ENCODE data around the gene ANKHD1.

The ANKHD1 gene

GRCh38 chr5:140542972-140543371, 141.3 kb downstream of the ANKHD1 start:
- in situ Hi-C loops (cut with HindIII; ENCODE audit: low sequenced_read_pairs) = no loop called here

GRCh38 chr5:140544986-140545385, 143.4 kb downstream of the ANKHD1 start:
- in situ Hi-C loops (cut with HindIII; ENCODE audit: low sequenced_read_pairs) = no loop called here

- in situ Hi-C loops (cut with HindIII; ENCODE audit: low sequenced_read_pairs) = no loop called here
Measured at GRCh38 chr5:140545606-140546005, 144.0 kb downstream of the ANKHD1 start.

GRCh38 chr5:140546851-140547507, 145.3 kb downstream of the ANKHD1 start:
- in situ Hi-C loops (cut with HindIII; ENCODE audit: low sequenced_read_pairs) = no loop called here

GRCh38 chr5:140547508-140548299, 146.1 kb downstream of the ANKHD1 start, which contains the start of gene EIF4EBP3:
EIF4EBP3 (plus strand) TSS chr5:140547662; CDS start chr5:140547738, 76 bp downstream.
- in situ Hi-C loops (cut with HindIII; ENCODE audit: low sequenced_read_pairs) = no loop called here

- in situ Hi-C loops (cut with HindIII; ENCODE audit: low sequenced_read_pairs) = no loop called here
Measured at GRCh38 chr5:140548300-140548688, 146.7 kb downstream of the ANKHD1 start.

GRCh38 chr5:140548791-140549190, 147.2 kb downstream of the ANKHD1 start:
- in situ Hi-C loops (cut with HindIII; ENCODE audit: low sequenced_read_pairs) = no loop called here

GRCh38 chr5:140549237-140550144, 147.9 kb downstream of the ANKHD1 start:
- in situ Hi-C loops (cut with HindIII; ENCODE audit: low sequenced_read_pairs) = no loop called here

- in situ Hi-C loops (cut with HindIII; ENCODE audit: low sequenced_read_pairs) = no loop called here
Measured at GRCh38 chr5:140550147-140551079, 148.8 kb downstream of the ANKHD1 start.

- in situ Hi-C loops (cut with HindIII; ENCODE audit: low sequenced_read_pairs) = no loop called here
Measured at GRCh38 chr5:140551872-140552271, 150.2 kb downstream of the ANKHD1 start.

GRCh38 chr5:140553657-140554056, 152.0 kb downstream of the ANKHD1 start:
- in situ Hi-C loops (cut with HindIII; ENCODE audit: low sequenced_read_pairs) = no loop called here

- in situ Hi-C loops (cut with HindIII; ENCODE audit: low sequenced_read_pairs) = no loop called here
Measured at GRCh38 chr5:140554454-140554853, 152.8 kb downstream of the ANKHD1 start.

GRCh38 chr5:140555747-140556312, 154.2 kb downstream of the ANKHD1 start:
- in situ Hi-C loops (cut with HindIII; ENCODE audit: low sequenced_read_pairs) = no loop called here

GRCh38 chr5:140556438-140556837, 154.8 kb downstream of the ANKHD1 start:
- in situ Hi-C loops (cut with HindIII; ENCODE audit: low sequenced_read_pairs) = no loop called here

- in situ Hi-C loops (cut with HindIII; ENCODE audit: low sequenced_read_pairs) = no loop called here
Measured at GRCh38 chr5:140557136-140557805, 155.6 kb downstream of the ANKHD1 start, which contains the start of gene SRA1. SRA1 (minus strand) TSS chr5:140557473; CDS start chr5:140557452, 21 bp downstream.

GRCh38 chr5:140557965-140558364, 156.3 kb downstream of the ANKHD1 start:
- in situ Hi-C loops (cut with HindIII; ENCODE audit: low sequenced_read_pairs) = no loop called here

- in situ Hi-C loops (cut with HindIII; ENCODE audit: low sequenced_read_pairs) = no loop called here
Measured at GRCh38 chr5:140558542-140558941, 156.9 kb downstream of the ANKHD1 start.

- in situ Hi-C loops (cut with HindIII; ENCODE audit: low sequenced_read_pairs) = no loop called here
Measured at GRCh38 chr5:140560227-140560626, 158.6 kb downstream of the ANKHD1 start.
